PFSK-1 (cell line): ENCODE results near the gene MRPS18A.

Source experiments
- FOXP2 ChIP-seq: optimal IDR thresholded peaks from 2 replicates; pipeline ENCODE3; 2011; ENCODE audit warnings: borderline replicate concordance, control low read depth, inconsistent platforms; ENCODE audit not compliant: insufficient read depth; ENCODE audit errors: extremely low read length, extremely low read depth
- POLR2AphosphoS5 ChIP-seq: IDR thresholded peaks from 2 replicates; pipeline ENCODE4 v1.6.1; 2012; ENCODE audit warnings: low read depth, mild to moderate bottlenecking, control low read depth, low read length, moderate library complexity
- SIN3A ChIP-seq: IDR thresholded peaks from 2 replicates; pipeline ENCODE4 v1.6.1; 2012; ENCODE audit warnings: mild to moderate bottlenecking, low read length, moderate library complexity, borderline replicate concordance; ENCODE audit not compliant: insufficient read depth
- TAF1 ChIP-seq: IDR thresholded peaks from 2 replicates; pipeline ENCODE4 v1.6.1; 2012; ENCODE audit warnings: low read length, control low read depth, borderline replicate concordance; ENCODE audit not compliant: insufficient read depth
- TF ChIP-seq, protein P1 (sequence below), 2 experiments: IDR thresholded peaks; 2 replicates each; pipeline versions ENCODE4 v1.6.1 to v1.8.0; 2011 to 2012; ENCODE audit warnings: low read depth in 2 of 2, low read length in 2 of 2, control low read depth in 1 of 2, inconsistent platforms in 1 of 2, mild to moderate bottlenecking in 1 of 2, moderate library complexity in 1 of 2; ENCODE audit not compliant: insufficient read depth in 1 of 2

- TF ChIP-seq POLR2AphosphoS5 (no peak), SIN3A (no peak), TAF1 (no peak), FOXP2 (no peak)
- TF ChIP-seq, protein P1, sequence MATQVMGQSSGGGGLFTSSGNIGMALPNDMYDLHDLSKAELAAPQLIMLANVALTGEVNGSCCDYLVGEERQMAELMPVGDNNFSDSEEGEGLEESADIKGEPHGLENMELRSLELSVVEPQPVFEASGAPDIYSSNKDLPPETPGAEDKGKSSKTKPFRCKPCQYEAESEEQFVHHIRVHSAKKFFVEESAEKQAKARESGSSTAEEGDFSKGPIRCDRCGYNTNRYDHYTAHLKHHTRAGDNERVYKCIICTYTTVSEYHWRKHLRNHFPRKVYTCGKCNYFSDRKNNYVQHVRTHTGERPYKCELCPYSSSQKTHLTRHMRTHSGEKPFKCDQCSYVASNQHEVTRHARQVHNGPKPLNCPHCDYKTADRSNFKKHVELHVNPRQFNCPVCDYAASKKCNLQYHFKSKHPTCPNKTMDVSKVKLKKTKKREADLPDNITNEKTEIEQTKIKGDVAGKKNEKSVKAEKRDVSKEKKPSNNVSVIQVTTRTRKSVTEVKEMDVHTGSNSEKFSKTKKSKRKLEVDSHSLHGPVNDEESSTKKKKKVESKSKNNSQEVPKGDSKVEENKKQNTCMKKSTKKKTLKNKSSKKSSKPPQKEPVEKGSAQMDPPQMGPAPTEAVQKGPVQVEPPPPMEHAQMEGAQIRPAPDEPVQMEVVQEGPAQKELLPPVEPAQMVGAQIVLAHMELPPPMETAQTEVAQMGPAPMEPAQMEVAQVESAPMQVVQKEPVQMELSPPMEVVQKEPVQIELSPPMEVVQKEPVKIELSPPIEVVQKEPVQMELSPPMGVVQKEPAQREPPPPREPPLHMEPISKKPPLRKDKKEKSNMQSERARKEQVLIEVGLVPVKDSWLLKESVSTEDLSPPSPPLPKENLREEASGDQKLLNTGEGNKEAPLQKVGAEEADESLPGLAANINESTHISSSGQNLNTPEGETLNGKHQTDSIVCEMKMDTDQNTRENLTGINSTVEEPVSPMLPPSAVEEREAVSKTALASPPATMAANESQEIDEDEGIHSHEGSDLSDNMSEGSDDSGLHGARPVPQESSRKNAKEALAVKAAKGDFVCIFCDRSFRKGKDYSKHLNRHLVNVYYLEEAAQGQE (IDR thresholded peaks at IDR 0.05; ENCODE audit: insufficient read depth in 1 of 2, low read depth in 2 of 2, low read length in 2 of 2), result no peak
Observed at GRCh38 chr6:43718387-43719105, 31.0 kb upstream of the MRPS18A start.
